Measurements from ENCODE around the gene SELENOF. TPM values are rescaled to one million over a fixed set of nuclear protein-coding genes. Genes with fewer than 3 reads are reported as not detected.

Gene SELENOF
- total RNA-seq, 6 experiments from 2014 or later: 95.5 to 130 (median 107) TPM

GRCh38 chr1:86955678-86956077 lies 41.8 kb upstream of the SELENOF start:
- Histone ChIP-seq H3K4me3 (no peak overlapping the region), H3K27me3 (no peaks in the 10 kb centered on the region), H3K36me3 (no peaks in the 10 kb centered on the region), H3K4me1 (peaks cover 0 to 3% (median 0%) of the 10 kb centered on the region in 4 donors), H3K27ac (no peak overlapping the region), H3K9me3 (no peaks in the 10 kb centered on the region)
- intact Hi-C loops (cut with DNase I): no loop called here
- ATAC-seq (no peak), DNase-seq (no peak)
- TF ChIP-seq CTCF (IDR thresholded peaks at IDR 0.05) (no peak), POLR2A (IDR thresholded peaks at IDR 0.05) (no peak)
- WGBS (ENCODE audit: insufficient coverage, low coverage, low lambda C conversion rate, missing lambda C conversion rate): 87% methylated on average over 3 of the region's 3 CpGs

GRCh38 chr1:86953167-86953566 lies 39.2 kb upstream of the SELENOF start:
- peaks cover 0 to 8% (median 0%) of the 10 kb centered on the region in 4 donors for H3K4me1 ChIP-seq
- H3K4me3 ChIP-seq: no peak overlapping the region
- 83% methylated on average over 3 of the region's 3 CpGs for WGBS (ENCODE audit: insufficient coverage, low coverage, low lambda C conversion rate, missing lambda C conversion rate)
- no peak overlapping the region for H3K27ac ChIP-seq
- ATAC-seq (no peak), DNase-seq (no peak)
- no peaks in the 10 kb centered on the region for H3K9me3 ChIP-seq
- intact Hi-C loops (cut with DNase I): no loop called here
- no peak for TF ChIP-seq CTCF (IDR thresholded peaks at IDR 0.05)
- TF ChIP-seq POLR2A (IDR thresholded peaks at IDR 0.05): no peak
- no peaks in the 10 kb centered on the region for H3K36me3 ChIP-seq
- H3K27me3 ChIP-seq: no peaks in the 10 kb centered on the region

GRCh38 chr1:86951430-86951829 lies 37.5 kb upstream of the SELENOF start:
- ATAC-seq (peak in 1 of 4 donors; percentile 19), DNase-seq (no peak)
- 70% methylated on average over 1 of the region's 1 CpG for WGBS (ENCODE audit: insufficient coverage, low coverage, low lambda C conversion rate, missing lambda C conversion rate)
- Histone ChIP-seq H3K27ac (no peak overlapping the region), H3K4me3 (no peak overlapping the region), H3K9me3 (no peaks in the 10 kb centered on the region), H3K36me3 (no peaks in the 10 kb centered on the region), H3K27me3 (no peaks in the 10 kb centered on the region), H3K4me1 (peaks cover 0 to 8% (median 0%) of the 10 kb centered on the region in 4 donors)
- TF ChIP-seq POLR2A (IDR thresholded peaks at IDR 0.05) (no peak), CTCF (IDR thresholded peaks at IDR 0.05) (no peak)
- intact Hi-C loops (cut with DNase I): no loop called here

- intact Hi-C loops (cut with DNase I): no loop called here
- Histone ChIP-seq H3K4me1 (peaks cover 0 to 8% (median 0%) of the 10 kb centered on the region in 4 donors), H3K27me3 (no peaks in the 10 kb centered on the region), H3K27ac (no peak overlapping the region), H3K9me3 (no peaks in the 10 kb centered on the region), H3K36me3 (no peaks in the 10 kb centered on the region), H3K4me3 (no peak overlapping the region)
- 71% methylated on average over 5 of the region's 5 CpGs for WGBS (ENCODE audit: insufficient coverage, low coverage, low lambda C conversion rate, missing lambda C conversion rate)
- TF ChIP-seq CTCF (IDR thresholded peaks at IDR 0.05): no peak
- no peak for TF ChIP-seq POLR2A (IDR thresholded peaks at IDR 0.05)
- no peak for DNase-seq
- peak in 1 of 4 donors; percentile 32 for ATAC-seq
Observed at GRCh38 chr1:86950712-86951419, 36.9 kb upstream of the SELENOF start.
